K562 (cell line): ENCODE data around the gene CDCP1. TPM values are rescaled to one million over a fixed set of nuclear protein-coding genes. Genes with fewer than 3 reads are reported as not detected.
A peak's percentile ranks its signal among the peaks of the same experiment; 100 is the strongest.

Source experiments
- ATAC-seq: fragments of 200-7000 bp; cut with Tn5 transposase; 3 replicates; pipeline ENCODE4 v1.9.1; 2020; ENCODE audit warnings: moderate library complexity
- BruUV-seq: library from RNA; stranded (reverse); fragments of 400-500 nt; replicated peaks from 2 replicates; lab custom pipeline; 2021; lab: Mats Ljungman, UMichigan
- CTCF ChIA-PET: fragments of 300-600 bp; formaldehyde crosslinking; extraction: SDS; loops from one replicate; lab custom pipeline; 2021; ENCODE audit warnings: low intra/inter-chr PET ratio; lab: Yijun Ruan, JAX
- POLR2A ChIA-PET: fragments of 300-600, 350-650 bp; sonication (Branson Sonifier 250); formaldehyde crosslinking; extraction: SDS; loops from one replicate; lab custom pipeline; 2021; ENCODE audit warnings: antibody characterized with exemption, inconsistent platforms; lab: Yijun Ruan, JAX
- DNase-seq, 4 experiments: peaks; one replicate each; pipeline versions ENCODE4 v3.0.0 to v3.0.0-alpha.2; 2011 to 2018; ENCODE audit warnings: low spot score in 3 of 4, mixed read lengths in 3 of 4; ENCODE audit errors: extremely low read depth in 1 of 4
- FAIRE-seq: peaks from 2 replicates; lab custom pipeline; 2011; peaks lifted over from hg19 to GRCh38; lab: Jason Lieb, UNC
- H2AFZ ChIP-seq: 2 replicates; pipeline ENCODE4 v1.6.0; 2011; ENCODE audit warnings: low read depth, low read length, control low read depth, inconsistent platforms
- H3K27ac ChIP-seq: fragments of 200-600 bp; 3 replicates; pipeline ENCODE4 v1.8.0; 2011; ENCODE audit warnings: low read depth, mild to moderate bottlenecking, control low read depth, inconsistent platforms, low read length, moderate library complexity, mixed read lengths; ENCODE audit errors: extremely low read depth
- H3K27me3 ChIP-seq, 2 experiments: fragments of 300-600 bp in 1 of 2; 2 replicates in 1 of 2; 3 replicates in 1 of 2; pipeline versions ENCODE4 v1.6.0 to v1.8.0; 2011; ENCODE audit warnings: inconsistent platforms in 2 of 2, low read length in 2 of 2, mild to moderate bottlenecking in 1 of 2, mixed read lengths in 1 of 2, moderate library complexity in 1 of 2; ENCODE audit not compliant: control insufficient read depth in 2 of 2, insufficient read depth in 2 of 2
- H3K36me3 ChIP-seq: fragments of 300-600 bp; 3 replicates; pipeline ENCODE4 v1.8.0; 2011; ENCODE audit warnings: mild to moderate bottlenecking, low read length, inconsistent platforms; ENCODE audit not compliant: control insufficient read depth, insufficient read depth
- H3K4me1 ChIP-seq, 2 experiments: fragments of 200-600 bp in 1 of 2; replicated peaks in 1 of 2; 2 replicates in 1 of 2; 3 replicates in 1 of 2; pipeline versions ENCODE4 v1.5.1 to v1.8.0; 2011; ENCODE audit warnings: inconsistent platforms in 2 of 2, low read length in 2 of 2, mild to moderate bottlenecking in 1 of 2, mixed read lengths in 1 of 2, moderate library complexity in 1 of 2; ENCODE audit not compliant: control insufficient read depth in 2 of 2, insufficient read depth in 2 of 2
- H3K4me2 ChIP-seq: 2 replicates; pipeline ENCODE4 v1.6.1; 2011; ENCODE audit warnings: low read length, control low read depth, inconsistent platforms, mixed read lengths; ENCODE audit not compliant: insufficient read depth
- H3K4me3 ChIP-seq: fragments of 200-600 bp; sonication (generic), shearing (Covaris generic); 2 replicates; pipeline ENCODE4 v1.5.1; 2016; ENCODE audit warnings: control low read depth, inconsistent platforms
- H3K79me2 ChIP-seq: fragments of 200-600 bp; 3 replicates; pipeline ENCODE4 v1.8.0; 2011; ENCODE audit warnings: low read length, inconsistent platforms; ENCODE audit not compliant: control insufficient read depth, insufficient read depth
- H3K9ac ChIP-seq, 2 experiments: 2 replicates each; pipeline versions ENCODE4 v1.6.0 to v1.6.1; 2011; ENCODE audit warnings: low read depth in 2 of 2, low read length in 2 of 2, control low read depth in 1 of 2, inconsistent platforms in 1 of 2, mild to moderate bottlenecking in 1 of 2, mixed read lengths in 1 of 2; ENCODE audit not compliant: insufficient read depth in 1 of 2
- H3K9me1 ChIP-seq: one replicate; pipeline ENCODE4 v1.6.0; 2011; ENCODE audit warnings: inconsistent platforms, mild to moderate bottlenecking, low read length, moderate library complexity; ENCODE audit not compliant: control insufficient read depth, insufficient read depth
- H3K9me3 ChIP-seq: replicated peaks from 2 replicates; pipeline ENCODE4 v1.5.1; 2011; ENCODE audit warnings: low read depth, low read length, inconsistent platforms; ENCODE audit not compliant: control insufficient read depth, insufficient read depth
- H4K20me1 ChIP-seq: replicated peaks from 2 replicates; pipeline ENCODE4 v1.6.1; 2011; ENCODE audit warnings: low read length, inconsistent platforms, mixed read lengths; ENCODE audit not compliant: control insufficient read depth, insufficient read depth
- ATF6 ChIP-seq: sonication (generic); formaldehyde crosslinking; IDR thresholded peaks from 2 replicates; pipeline ENCODE4 v1.4.0; 2020; ENCODE audit warnings: mild to moderate bottlenecking, missing genetic modification reagents
- CREB1 ChIP-seq, 2 experiments: sonication (generic) in 1 of 2; formaldehyde crosslinking in 1 of 2; IDR thresholded peaks; 2 replicates each; pipeline versions ENCODE4 v1.6.1 to v1.8.0; 2012 to 2022; ENCODE audit warnings: inconsistent platforms in 1 of 2, mild to moderate bottlenecking in 1 of 2, missing genetic modification reagents in 1 of 2, moderate library complexity in 1 of 2
- GTF2A2 ChIP-seq: IDR thresholded peaks from 2 replicates; pipeline ENCODE4 v1.6.1; 2016; ENCODE audit warnings: mild to moderate bottlenecking, missing genetic modification characterization, missing compliant biosample characterization
- NR2C2 ChIP-seq, 2 experiments: fragments of 200-800 bp in 1 of 2; sonication (Bioruptor generic) in 1 of 2; sonication (generic) in 1 of 2; formaldehyde crosslinking in 1 of 2; IDR thresholded peaks; 2 replicates each; pipeline versions ENCODE4 v1.6.1 to v1.8.0; 2016 to 2022; ENCODE audit warnings: mild to moderate bottlenecking in 1 of 2, missing compliant biosample characterization in 1 of 2, missing genetic modification characterization in 1 of 2, missing genetic modification reagents in 1 of 2
- ZNF146 ChIP-seq: IDR thresholded peaks from one replicate; pipeline ENCODE4 v1.6.1; 2018; ENCODE audit warnings: missing compliant biosample characterization; ENCODE audit not compliant: unreplicated experiment
- ZNF175 ChIP-seq: fragments of 200-800 bp; sonication (Bioruptor generic); IDR thresholded peaks from 2 replicates; pipeline ENCODE4 v1.6.1; 2016; ENCODE audit warnings: low read depth, mild to moderate bottlenecking, missing genetic modification characterization, missing compliant biosample characterization
- ZNF316 ChIP-seq: fragments of 450-650 bp; IDR thresholded peaks from 2 replicates; pipeline ENCODE4 v1.6.1; 2016
- WGBS: fragments of 100-300 bp; shearing (Covaris generic); methylation state at CpG from one replicate; pipeline ENCODE4 v1.1.6; 2016; ENCODE audit warnings: low coverage, mixed read lengths; ENCODE audit not compliant: insufficient coverage; ENCODE audit errors: missing lambda C conversion rate; 5-methylcytosine and 5-hydroxymethylcytosine counted together
- in situ Hi-C: fragments of 300-500 bp; cut with MboI; formaldehyde crosslinking; loops from 4 replicates; pipeline ENCODE4 v1.15.0; 2018; ENCODE audit warnings: inconsistent platforms, mixed read lengths
- intact Hi-C: fragments of 100-400 bp; cut with micrococcal nuclease; formaldehyde crosslinking; loops from 2 replicates; pipeline ENCODE4 v1.14.2; 2022
- polyA plus RNA-seq, 8 experiments: library from polyadenylated mRNA; depleted of rRNA in 4 of 8; stranded (reverse) in 5 of 8; unstranded in 3 of 8; fragments of >200 nt; fragmentation: Nextera tagmentation in 2 of 8; fragmentation: Illumina TruSeq in 1 of 8; extraction: Ambion mirVana in 2 of 8; extraction: Trizol in 1 of 8; gene quantifications; 2 replicates each; pipeline versions ENCODE4 v1.2.1 to v1.2.3, GENCODE V29; 2011 to 2014; ENCODE audit warnings: inconsistent platforms in 1 of 8, missing spikeins in 1 of 8
- total RNA-seq, 7 experiments: library from RNA; depleted of rRNA in 6 of 7; stranded (reverse); fragments of >200 nt in 6 of 7; fragmentation: Illumina TruSeq in 2 of 7; extraction: Trizol in 2 of 7; gene quantifications; 2 replicates each; pipeline versions ENCODE4 v1.2.1 to v1.2.3, GENCODE V29; 2011 to 2021; ENCODE audit warnings: low replicate concordance in 1 of 7

CDCP1 gene
- total and polyA plus RNA-seq, 9 of the 15 experiments (the other 6 are each of a cell fraction or from before 2014, with no cell fraction given) = 3.9 to 16.4 (median 5.2) TPM

- H4K20me1 ChIP-seq = no peaks in the 10 kb centered on the region
- ChIA-PET CTCF (no interaction called here), POLR2A (interaction anchor here (0.7 to 1.4 kb wide), 3 partner anchors 11 to 28 kb away, joined by 3 to 4 read pairs (median 3); no protein-coding TSS in a partner anchor)
- BruUV-seq = no TSS peak
- 72% methylated on average over 3 of the region's 3 CpGs for WGBS
- H3K27me3 ChIP-seq = no peaks in the 10 kb centered on the region
- H3K36me3 ChIP-seq = no peaks in the 10 kb centered on the region
- H3K9me3 ChIP-seq = peaks cover 10% of the 10 kb centered on the region
- peak overlapping the region; percentile 74; the same call in 1 of the 2 replicates for H3K4me2 ChIP-seq
- peaks cover 12 to 56% of the 10 kb centered on the region in 2 experiments for H3K4me1 ChIP-seq
- no peaks in the 10 kb centered on the region for H3K79me2 ChIP-seq
- FAIRE-seq (no peak), ATAC-seq (no peak), DNase-seq (no peak)
- H3K9ac ChIP-seq = no peak overlapping the region
- intact Hi-C loops = no loop called here
- H3K4me3 ChIP-seq = no peak overlapping the region
- H3K9me1 ChIP-seq = peaks cover 4% of the 10 kb centered on the region
- in situ Hi-C loops = no loop called here
- peak overlapping the region; percentile 90 for H2AFZ ChIP-seq
- H3K27ac ChIP-seq = peak overlapping the region; percentile 59
- TF ChIP-seq CREB1 (IDR thresholded peaks at IDR 0.05) (no peak), CREB1 (CRISPR knock-in tag; IDR thresholded peaks at IDR 0.05) (no peak), ZNF175 (0 out of 2 replicates have a peak, but pooled peaks have one; percentile 12), NR2C2 (CRISPR knock-in tag; IDR thresholded peaks at IDR 0.05) (0 out of 2 replicates have a peak, but pooled peaks have one; percentile 2), NR2C2 (tag; IDR thresholded peaks at IDR 0.05) (no peak), GTF2A2 (tag) (no peak), ZNF316 (0 out of 2 replicates have a peak, but pooled peaks have one; percentile 1), ZNF146 (no peak), ATF6 (CRISPR knock-in tag) (0 out of 2 replicates have a peak, but pooled peaks have one; percentile 50)
Measured at GRCh38 chr3:45166321-45166879, 20.2 kb upstream of the CDCP1 start.
